Smooth muscle cell (in vitro differentiated cells): Measurements from ENCODE around the gene DDI1. TPM values are rescaled to one million over a fixed set of nuclear protein-coding genes. Genes with fewer than 3 reads are reported as not detected.

Source experiments
- DNase-seq: peaks from one replicate; lab custom pipeline; 2025; ENCODE audit not compliant: unreplicated experiment; lab: John Stamatoyannopoulos, UW
- H2AFZ ChIP-seq: fragments of 200-600 bp; sonication (generic); 2 replicates; pipeline ENCODE4 v1.6.0; 2016; ENCODE audit warnings: antibody characterized with exemption, low read depth, mild to moderate bottlenecking
- H3F3A ChIP-seq: fragments of 200-600 bp; sonication (generic); 2 replicates; pipeline ENCODE4 v1.6.0; 2017; ENCODE audit warnings: antibody characterized with exemption, low read depth
- H3K27ac ChIP-seq: fragments of 200-600 bp; sonication (generic); 2 replicates; pipeline ENCODE4 v1.5.1; 2016; ENCODE audit warnings: low read depth, mild to moderate bottlenecking
- H3K27me3 ChIP-seq: fragments of 200-600 bp; sonication (generic); 2 replicates; pipeline ENCODE4 v1.6.1; 2016; ENCODE audit warnings: low read depth, mild to moderate bottlenecking
- H3K36me3 ChIP-seq: fragments of 200-600 bp; sonication (generic); 2 replicates; pipeline ENCODE4 v1.5.1; 2016; ENCODE audit warnings: low read depth
- H3K4me1 ChIP-seq: fragments of 200-600 bp; sonication (generic); 2 replicates; pipeline ENCODE4 v1.5.1; 2016; ENCODE audit warnings: low read depth
- H3K4me2 ChIP-seq: fragments of 200-600 bp; sonication (generic); 2 replicates; pipeline ENCODE4 v1.6.0; 2016; ENCODE audit warnings: mild to moderate bottlenecking
- H3K4me3 ChIP-seq: fragments of 200-600 bp; sonication (generic); 2 replicates; pipeline ENCODE4 v1.5.1; 2016; ENCODE audit warnings: mild to moderate bottlenecking
- H3K79me2 ChIP-seq: fragments of 200-600 bp; sonication (generic); 2 replicates; pipeline ENCODE4 v1.6.0; 2016; ENCODE audit warnings: low read depth, mild to moderate bottlenecking
- H3K9ac ChIP-seq: fragments of 200-600 bp; sonication (generic); 2 replicates; pipeline ENCODE4 v1.6.0; 2016; ENCODE audit warnings: low read depth
- H3K9me3 ChIP-seq: fragments of 200-600 bp; sonication (generic); replicated peaks from 2 replicates; pipeline ENCODE4 v1.5.1; 2016; ENCODE audit warnings: low read depth
- H4K20me1 ChIP-seq: fragments of 200-600 bp; sonication (generic); 2 replicates; pipeline ENCODE4 v1.6.0; 2016; ENCODE audit warnings: low read depth
- CTCF ChIP-seq: fragments of 200-600 bp; sonication (generic); IDR thresholded peaks from 2 replicates; pipeline ENCODE4 v1.5.1; 2017; ENCODE audit warnings: borderline replicate concordance, mild to moderate bottlenecking, antibody characterized with exemption; ENCODE audit not compliant: insufficient read depth, poor library complexity, severe bottlenecking
- WGBS: methylation state at CpG from one replicate; pipeline ENCODE4 v1.1.7; 2016; ENCODE audit warnings: low lambda C conversion rate; 5-methylcytosine and 5-hydroxymethylcytosine counted together
- polyA plus RNA-seq: library from polyadenylated mRNA; unstranded; fragments of >200 nt; fragmentation: Nextera tagmentation; extraction: Ambion mirVana; gene quantifications from 2 replicates; pipeline ENCODE4 v1.2.1, GENCODE V29; 2016
- total RNA-seq: library from RNA; depleted of rRNA; stranded (reverse); fragments of >200 nt; gene quantifications from 2 replicates; pipeline ENCODE4 v1.2.3, GENCODE V29; 2014

DDI1 gene
- total and polyA plus RNA-seq, 2 experiments from 2014 or later, result not detected

GRCh38 chr11:103993507-103993906, 42.9 kb upstream of the DDI1 start:
- TF ChIP-seq CTCF, result no peak
- Histone ChIP-seq H3K36me3 (no peaks in the 10 kb centered on the region), H3K79me2 (no peaks in the 10 kb centered on the region), H3K27ac (no peak overlapping the region), H3K4me2 (no peak overlapping the region), H3K4me1 (no peaks in the 10 kb centered on the region), H3K9me3 (no peaks in the 10 kb centered on the region), H3K4me3 (no peak overlapping the region), H2AFZ (no peak overlapping the region), H3K9ac (no peak overlapping the region), H3F3A (no peaks in the 10 kb centered on the region), H3K27me3 (no peaks in the 10 kb centered on the region), H4K20me1 (no peaks in the 10 kb centered on the region)
- no peak for DNase-seq

- Histone ChIP-seq H3K9ac (no peak overlapping the region), H3K36me3 (no peaks in the 10 kb centered on the region), H3K4me2 (no peak overlapping the region), H3K9me3 (no peaks in the 10 kb centered on the region), H3K79me2 (no peaks in the 10 kb centered on the region), H3F3A (no peaks in the 10 kb centered on the region), H3K4me1 (no peaks in the 10 kb centered on the region), H3K27me3 (no peaks in the 10 kb centered on the region), H2AFZ (no peak overlapping the region), H4K20me1 (no peaks in the 10 kb centered on the region), H3K4me3 (no peak overlapping the region), H3K27ac (no peak overlapping the region)
- 98% methylated on average over 1 of the region's 1 CpG for WGBS
- no peak for TF ChIP-seq CTCF
- no peak for DNase-seq
Observed at GRCh38 chr11:103994094-103994493, 42.3 kb upstream of the DDI1 start.

GRCh38 chr11:103994518-103994917, 41.9 kb upstream of the DDI1 start:
- Histone ChIP-seq H3K4me3 (no peak overlapping the region), H3K4me1 (no peaks in the 10 kb centered on the region), H3K9me3 (no peaks in the 10 kb centered on the region), H3F3A (no peaks in the 10 kb centered on the region), H3K27ac (no peak overlapping the region), H4K20me1 (no peaks in the 10 kb centered on the region), H2AFZ (no peak overlapping the region), H3K9ac (no peak overlapping the region), H3K4me2 (no peak overlapping the region), H3K79me2 (no peaks in the 10 kb centered on the region), H3K36me3 (no peaks in the 10 kb centered on the region), H3K27me3 (no peaks in the 10 kb centered on the region)
- 95% methylated on average over 2 of the region's 2 CpGs for WGBS
- TF ChIP-seq CTCF, result no peak
- DNase-seq, result no peak

GRCh38 chr11:103995896-103996295, 40.5 kb upstream of the DDI1 start:
- Histone ChIP-seq H3K4me1 (no peaks in the 10 kb centered on the region), H3K27ac (no peak overlapping the region), H3K27me3 (no peaks in the 10 kb centered on the region), H3K36me3 (no peaks in the 10 kb centered on the region), H3K79me2 (no peaks in the 10 kb centered on the region), H3K4me2 (no peak overlapping the region), H4K20me1 (no peaks in the 10 kb centered on the region), H3K9me3 (no peaks in the 10 kb centered on the region), H3F3A (no peaks in the 10 kb centered on the region), H3K4me3 (no peak overlapping the region), H3K9ac (no peak overlapping the region), H2AFZ (no peak overlapping the region)
- WGBS, result 94% methylated on average over 4 of the region's 4 CpGs
- no peak for TF ChIP-seq CTCF
- no peak for DNase-seq
